Measurements from ENCODE around the gene SLC18A3.

DNA sequence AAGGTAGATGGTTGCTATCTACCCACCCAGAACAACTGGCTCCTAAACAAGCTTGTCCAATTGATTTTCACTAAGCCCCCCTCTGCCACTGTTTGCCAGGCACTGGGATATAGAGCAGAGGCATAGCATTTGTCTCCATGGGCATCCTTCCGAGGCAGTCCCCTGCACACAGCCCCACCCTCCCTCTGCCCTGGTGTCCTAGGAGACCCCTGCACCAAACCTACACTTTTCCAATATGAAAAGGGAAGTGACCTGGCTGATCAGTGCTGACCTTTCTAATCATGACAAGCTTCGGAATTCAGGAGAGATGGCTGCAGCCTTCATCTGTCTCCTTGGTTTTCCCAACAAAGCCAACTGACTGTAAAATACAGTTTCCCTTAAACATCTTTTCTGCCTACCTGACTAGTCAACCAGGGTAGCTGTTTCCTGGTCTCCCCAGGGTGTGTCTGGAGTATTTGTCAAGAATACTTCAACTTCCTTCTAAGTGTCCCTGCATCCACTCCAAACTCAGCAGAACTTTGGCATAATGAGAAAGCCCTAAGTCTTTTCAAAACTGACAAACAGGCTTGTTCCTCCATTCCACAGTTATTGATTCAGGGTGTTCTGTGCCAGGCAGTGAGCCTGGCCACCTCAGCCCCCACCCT is 7.6 kb upstream of the SLC18A3 start:
- TF ChIP-seq, protein P1, sequence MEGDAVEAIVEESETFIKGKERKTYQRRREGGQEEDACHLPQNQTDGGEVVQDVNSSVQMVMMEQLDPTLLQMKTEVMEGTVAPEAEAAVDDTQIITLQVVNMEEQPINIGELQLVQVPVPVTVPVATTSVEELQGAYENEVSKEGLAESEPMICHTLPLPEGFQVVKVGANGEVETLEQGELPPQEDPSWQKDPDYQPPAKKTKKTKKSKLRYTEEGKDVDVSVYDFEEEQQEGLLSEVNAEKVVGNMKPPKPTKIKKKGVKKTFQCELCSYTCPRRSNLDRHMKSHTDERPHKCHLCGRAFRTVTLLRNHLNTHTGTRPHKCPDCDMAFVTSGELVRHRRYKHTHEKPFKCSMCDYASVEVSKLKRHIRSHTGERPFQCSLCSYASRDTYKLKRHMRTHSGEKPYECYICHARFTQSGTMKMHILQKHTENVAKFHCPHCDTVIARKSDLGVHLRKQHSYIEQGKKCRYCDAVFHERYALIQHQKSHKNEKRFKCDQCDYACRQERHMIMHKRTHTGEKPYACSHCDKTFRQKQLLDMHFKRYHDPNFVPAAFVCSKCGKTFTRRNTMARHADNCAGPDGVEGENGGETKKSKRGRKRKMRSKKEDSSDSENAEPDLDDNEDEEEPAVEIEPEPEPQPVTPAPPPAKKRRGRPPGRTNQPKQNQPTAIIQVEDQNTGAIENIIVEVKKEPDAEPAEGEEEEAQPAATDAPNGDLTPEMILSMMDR (IDR thresholded peaks at IDR 0.05): no peak
- TF ChIP-seq POLR2A (IDR thresholded peaks at IDR 0.05): no peak

Data from adrenal gland (tissue), 5 donors.